HCT116 (cell line): ENCODE results near the gene ALDH1A2. TPM values are rescaled to one million over a fixed set of nuclear protein-coding genes. Genes with fewer than 3 reads are reported as not detected.

Experiments
- ATAC-seq: fragments of 200-7000 bp; cut with Tn5 transposase; 2 replicates; pipeline ENCODE4 v1.9.1; 2020; ENCODE audit warnings: mild to moderate bottlenecking, moderate library complexity
- BruUV-seq: library from RNA; stranded (reverse); fragments of 400-500 nt; replicated peaks from 2 replicates; lab custom pipeline; 2021; lab: Mats Ljungman, UMichigan
- CTCF ChIA-PET: fragments of 300-600 bp; sonication (Branson Sonifier 250); formaldehyde crosslinking; loops from one replicate; lab custom pipeline; 2021; ENCODE audit warnings: antibody characterized with exemption; lab: Charles Lee
- POLR2A ChIA-PET: fragments of 300-600, 350-600 bp; sonication (Branson Sonifier 250); formaldehyde crosslinking; loops from one replicate; lab custom pipeline; 2021; ENCODE audit warnings: antibody characterized with exemption; lab: Charles Lee
- RAD21 ChIA-PET, 2 experiments: fragments of 300-600 bp; sonication (Branson Sonifier 250); formaldehyde crosslinking; loops; one replicate each; lab custom pipeline; 2023; ENCODE audit warnings: low total read pairs in 2 of 2; ENCODE audit not compliant: uncharacterized antibody in 2 of 2, unreplicated experiment in 2 of 2, low non-redundant PET in 1 of 2; lab: Charles Lee
- DNase-seq: peaks from one replicate; pipeline ENCODE4 v3.0.0-alpha.2; 2010; ENCODE audit warnings: low read depth, low spot score
- H2AFZ ChIP-seq: fragments of 200-600 bp; shearing (Covaris generic), sonication (generic); 2 replicates; pipeline ENCODE4 v1.6.1; 2017; ENCODE audit warnings: low read depth, mixed run types, mixed read lengths, antibody characterized with exemption, low read length; ENCODE audit not compliant: poor library complexity, severe bottlenecking
- H3K27ac ChIP-seq: 2 replicates; pipeline ENCODE4 v1.5.1; 2012; ENCODE audit warnings: low read depth, low read length
- H3K27me3 ChIP-seq: fragments of 200-600 bp; sonication (generic); 2 replicates; pipeline ENCODE4 v1.6.1; 2016; ENCODE audit warnings: mixed run types, low read length, mixed read lengths; ENCODE audit not compliant: insufficient read depth
- H3K36me3 ChIP-seq, 2 experiments: fragments of 200-500 bp in 1 of 2; fragments of 200-600 bp in 1 of 2; sonication (Bioruptor generic) in 1 of 2; sonication (generic) in 1 of 2; 2 replicates each; pipeline versions ENCODE4 v1.5.1 to v1.6.1; 2014 to 2016; ENCODE audit warnings: low read length in 2 of 2, inconsistent platforms in 1 of 2, mixed read lengths in 1 of 2, mixed run types in 1 of 2; ENCODE audit not compliant: insufficient read depth in 2 of 2, control insufficient read depth in 1 of 2
- H3K4me1 ChIP-seq, 2 experiments: fragments of 200-600 bp in 1 of 2; sonication (generic) in 1 of 2; 2 replicates each; pipeline versions ENCODE4 v1.5.1 to v1.6.1; 2012 to 2017; ENCODE audit warnings: low read length in 2 of 2, inconsistent platforms in 1 of 2, mild to moderate bottlenecking in 1 of 2, mixed read lengths in 1 of 2, mixed run types in 1 of 2, moderate library complexity in 1 of 2; ENCODE audit not compliant: insufficient read depth in 2 of 2, control insufficient read depth in 1 of 2
- H3K4me2 ChIP-seq: fragments of 200-600 bp; sonication (generic); 2 replicates; pipeline ENCODE4 v1.6.1; 2017; ENCODE audit warnings: mixed run types, low read length, mixed read lengths
- H3K4me3 ChIP-seq, 2 experiments: fragments of 200-600 bp in 1 of 2; sonication (generic) in 1 of 2; replicated peaks in 1 of 2; 2 replicates each; pipeline ENCODE4 v1.5.1; 2011 to 2016; ENCODE audit warnings: low read length in 2 of 2, control low read depth in 1 of 2, low read depth in 1 of 2, mild to moderate bottlenecking in 1 of 2, mixed read lengths in 1 of 2, mixed run types in 1 of 2
- H3K79me2 ChIP-seq: fragments of 200-600 bp; sonication (generic); 2 replicates; pipeline ENCODE4 v1.6.1; 2017; ENCODE audit warnings: mild to moderate bottlenecking, mixed run types, low read length, moderate library complexity, mixed read lengths; ENCODE audit not compliant: insufficient read depth
- H3K9ac ChIP-seq: fragments of 200-600 bp; sonication (generic); 2 replicates; pipeline ENCODE4 v1.6.1; 2016; ENCODE audit warnings: low read length, mixed read lengths
- H3K9me2 ChIP-seq: fragments of 200-600 bp; sonication (generic), shearing (Covaris generic); 2 replicates; pipeline ENCODE4 v1.6.1; 2017; ENCODE audit warnings: mixed run types, mild to moderate bottlenecking, moderate library complexity; ENCODE audit not compliant: insufficient read depth
- H3K9me3 ChIP-seq, 2 experiments: fragments of 200-500 bp in 1 of 2; fragments of 200-600 bp in 1 of 2; sonication (Bioruptor generic) in 1 of 2; sonication (generic) in 1 of 2; 2 replicates each; pipeline ENCODE4 v1.6.1; 2014 to 2017; ENCODE audit warnings: low read length in 2 of 2, mixed read lengths in 2 of 2, inconsistent platforms in 1 of 2, low read depth in 1 of 2, mild to moderate bottlenecking in 1 of 2, mixed run types in 1 of 2, moderate library complexity in 1 of 2; ENCODE audit not compliant: control insufficient read depth in 1 of 2, insufficient read depth in 1 of 2
- H4K20me1 ChIP-seq: fragments of 200-600 bp; sonication (generic), shearing (Covaris generic); 2 replicates; pipeline ENCODE4 v1.6.1; 2017; ENCODE audit warnings: mixed run types, mild to moderate bottlenecking, moderate library complexity; ENCODE audit not compliant: insufficient read depth
- ATF3 ChIP-seq: IDR thresholded peaks from 2 replicates; pipeline ENCODE4 v1.6.1; 2012
- CBX3 ChIP-seq: IDR thresholded peaks from 2 replicates; pipeline ENCODE4 v1.6.1; 2012; ENCODE audit warnings: low read depth
- CEBPB ChIP-seq: IDR thresholded peaks from 2 replicates; pipeline ENCODE4 v1.6.1; 2012; ENCODE audit warnings: low read depth
- CTCF ChIP-seq, 3 experiments: fragments of 200-600 bp in 1 of 3; sonication (generic) in 1 of 3; IDR thresholded peaks in 2 of 3; conservative IDR thresholded peaks in 1 of 3; 2 replicates each; pipeline ENCODE4 v1.5.1; 2012 to 2017; ENCODE audit warnings: low read depth in 2 of 3, low read length in 2 of 3, antibody characterized with exemption in 1 of 3, borderline replicate concordance in 1 of 3, control low read depth in 1 of 3, mild to moderate bottlenecking in 1 of 3, mixed read lengths in 1 of 3, mixed run types in 1 of 3, moderate library complexity in 1 of 3; ENCODE audit not compliant: insufficient read depth in 1 of 3
- ELF1 ChIP-seq: IDR thresholded peaks from 2 replicates; pipeline ENCODE4 v1.6.1; 2012; ENCODE audit warnings: low read depth, borderline replicate concordance
- EZH2 ChIP-seq: fragments of 200-600 bp; sonication (generic); IDR thresholded peaks from 2 replicates; pipeline ENCODE4 v1.6.1; 2017; ENCODE audit warnings: antibody characterized with exemption, mixed run types
- EZH2phosphoT487 ChIP-seq: fragments of 200-600 bp; IDR thresholded peaks from 2 replicates; pipeline ENCODE4 v1.6.1; 2018; ENCODE audit warnings: antibody characterized with exemption, borderline replicate concordance
- FOSL1 ChIP-seq: IDR thresholded peaks from 2 replicates; pipeline ENCODE4 v1.6.1; 2012; ENCODE audit warnings: low read depth
- JUND ChIP-seq: IDR thresholded peaks from 2 replicates; pipeline ENCODE4 v1.6.1; 2012
- MAX ChIP-seq: IDR thresholded peaks from 2 replicates; pipeline ENCODE4 v1.6.1; 2012
- POLR2AphosphoS5 ChIP-seq: IDR thresholded peaks from 2 replicates; pipeline ENCODE4 v1.6.1; 2011; ENCODE audit warnings: mild to moderate bottlenecking, low read depth, low read length, moderate library complexity
- RAD21 ChIP-seq: IDR thresholded peaks from 2 replicates; pipeline ENCODE4 v1.6.1; 2012; ENCODE audit warnings: low read depth, mild to moderate bottlenecking
- REST ChIP-seq: IDR thresholded peaks from 2 replicates; pipeline ENCODE4 v1.6.1; 2012; ENCODE audit warnings: low read depth
- SP1 ChIP-seq: IDR thresholded peaks from 2 replicates; pipeline ENCODE4 v1.6.1; 2012; ENCODE audit warnings: low read depth
- SRF ChIP-seq: IDR thresholded peaks from 2 replicates; pipeline ENCODE4 v1.6.1; 2012; ENCODE audit warnings: low read depth
- TCF7L2 ChIP-seq: IDR thresholded peaks from 2 replicates; pipeline ENCODE4 v1.7.0; 2011; ENCODE audit warnings: borderline replicate concordance, inconsistent platforms; ENCODE audit not compliant: insufficient read depth, insufficient read length; ENCODE audit errors: extremely low read depth
- YY1 ChIP-seq: IDR thresholded peaks from 2 replicates; pipeline ENCODE4 v1.6.1; 2011; ENCODE audit warnings: low read length, low read depth, moderate library complexity, mild to moderate bottlenecking; ENCODE audit not compliant: insufficient replicate concordance; ENCODE audit errors: extremely low read depth
- ZBTB33 ChIP-seq: IDR thresholded peaks from 2 replicates; pipeline ENCODE4 v1.6.1; 2011; ENCODE audit warnings: mild to moderate bottlenecking, low read length, moderate library complexity; ENCODE audit not compliant: insufficient replicate concordance; ENCODE audit errors: extremely low read depth
- ZFX ChIP-seq: fragments of 450-650 bp; IDR thresholded peaks from 2 replicates; pipeline ENCODE4 v1.6.1; 2017
- ZNF274 ChIP-seq: fragments of 200-500 bp; sonication (Bioruptor generic); IDR thresholded peaks from 2 replicates; pipeline ENCODE4 v1.6.1; 2014; ENCODE audit warnings: mild to moderate bottlenecking, low read depth, low read length, inconsistent platforms
- intact Hi-C: fragments of 100-400 bp; cut with micrococcal nuclease; formaldehyde crosslinking; loops from 2 replicates; pipeline ENCODE4 v1.10.0; 2022
- total RNA-seq: library from RNA; stranded (reverse); gene quantifications from one replicate; pipeline ENCODE4 v1.2.1, GENCODE V29; 2021; ENCODE audit not compliant: unreplicated experiment

ALDH1A2 gene
- total RNA-seq, 1 experiment from 2014 or later = 1.7 TPM

- ChIA-PET POLR2A (no interaction called here), RAD21 (no interaction called here), CTCF (no interaction called here)
- Histone ChIP-seq H3K9ac (no peak overlapping the region), H4K20me1 (no peaks in the 10 kb centered on the region), H3K27ac (no peak overlapping the region), H2AFZ (no peak overlapping the region), H3K9me2 (no peaks in the 10 kb centered on the region), H3K27me3 (peaks cover 8% of the 10 kb centered on the region; the same call in 1 of the 2 replicates), H3K4me3 (no peak overlapping the region), H3K4me1 (no peaks in the 10 kb centered on the region), H3K79me2 (no peaks in the 10 kb centered on the region), H3K4me2 (no peak overlapping the region), H3K9me3 (no peaks in the 10 kb centered on the region), H3K36me3 (no peaks in the 10 kb centered on the region)
- no TSS peak for BruUV-seq
- DNase-seq (no peak), ATAC-seq (no peak)
- intact Hi-C loops = no loop called here
- TF ChIP-seq MAX (no peak), ELF1 (no peak), EZH2phosphoT487 (no peak), CTCF (IDR thresholded peaks at IDR 0.05 in 2 of 3, conservative IDR thresholded peaks at IDR 0.05 in 1 of 3; ENCODE audit: borderline replicate concordance in 1 of 3, insufficient read depth in 1 of 3, low read depth in 2 of 3, low read length in 2 of 3) (no peak), REST (no peak), ZNF274 (no peak), RAD21 (no peak), POLR2AphosphoS5 (no peak), TCF7L2 (no peak), EZH2 (no peak), ATF3 (no peak), ZBTB33 (no peak), YY1 (no peak), ZFX (no peak), JUND (no peak), CEBPB (no peak), FOSL1 (no peak), CBX3 (no peak), SP1 (no peak), SRF (no peak)
These were observed 51.5 kb downstream of the ALDH1A2 start for GRCh38 chr15:58014040-58014439.
